ENCODE measurements around the gene PEF1.

PEF1 gene, protein sequence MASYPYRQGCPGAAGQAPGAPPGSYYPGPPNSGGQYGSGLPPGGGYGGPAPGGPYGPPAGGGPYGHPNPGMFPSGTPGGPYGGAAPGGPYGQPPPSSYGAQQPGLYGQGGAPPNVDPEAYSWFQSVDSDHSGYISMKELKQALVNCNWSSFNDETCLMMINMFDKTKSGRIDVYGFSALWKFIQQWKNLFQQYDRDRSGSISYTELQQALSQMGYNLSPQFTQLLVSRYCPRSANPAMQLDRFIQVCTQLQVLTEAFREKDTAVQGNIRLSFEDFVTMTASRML

DNA sequence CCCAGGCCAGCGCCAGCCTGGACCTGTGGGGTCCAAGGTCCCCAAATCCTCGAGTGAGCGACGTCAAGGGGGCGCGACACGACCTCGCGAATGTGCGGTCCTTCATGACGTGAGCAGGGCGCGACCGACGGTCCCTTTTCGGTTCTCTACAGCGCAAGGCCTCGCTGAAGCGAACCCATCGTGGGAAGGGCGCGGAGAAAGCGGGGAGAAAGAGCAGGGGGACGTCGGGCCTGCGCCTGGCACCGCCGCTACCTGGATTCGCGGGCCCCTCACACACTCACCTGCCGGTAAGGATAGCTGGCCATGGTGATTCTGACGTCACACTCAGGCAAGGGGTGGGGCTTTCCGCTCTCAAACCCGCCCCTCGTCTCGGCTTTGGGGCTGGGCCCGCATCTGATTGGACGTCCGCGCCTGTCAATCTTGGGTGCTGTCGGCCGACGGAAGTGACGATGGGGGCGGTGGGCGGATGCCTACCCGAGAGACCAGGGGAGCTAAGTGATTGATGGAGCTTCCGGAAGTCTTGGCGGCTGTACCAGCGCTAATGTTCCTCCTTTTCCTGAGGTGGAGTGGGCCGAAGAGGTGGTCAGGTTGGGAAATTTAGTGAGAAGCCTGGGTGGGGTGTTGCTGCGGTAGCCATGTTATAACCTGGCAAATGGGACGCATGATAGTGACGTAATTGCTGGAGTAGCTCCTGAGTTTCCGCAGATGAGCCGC lies at the start of gene PEF1:
Gene PEF1 (minus strand): TSS at position 317 of the 714 bp plus-strand sequence. CDS start 12 bp downstream, at position 305.
- H3K36me3 Mint-ChIP-seq: peaks cover 16% of the 10 kb centered on the region

DNA sequence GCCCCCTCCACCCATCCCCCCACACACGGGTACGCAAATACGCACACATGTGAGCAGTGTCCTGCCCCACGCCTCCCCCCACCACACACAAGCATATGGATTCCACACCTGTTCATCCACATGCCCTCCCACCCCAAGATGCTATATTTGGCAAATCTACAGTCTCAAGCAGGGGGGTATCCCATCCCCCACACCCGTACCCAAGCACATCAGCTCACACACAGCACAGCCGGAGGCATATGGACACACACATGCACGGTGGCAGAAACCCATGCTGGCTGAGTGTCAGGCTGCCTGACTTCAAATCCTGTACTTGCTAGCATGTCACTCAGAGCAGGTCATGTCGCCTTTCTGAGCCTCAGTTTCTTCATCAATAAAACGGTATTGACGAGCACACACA lies 48.6 kb upstream of the PEF1 start:
- no peak overlapping the region for H3K27ac Mint-ChIP-seq
- H3K4me3 Mint-ChIP-seq: no peak overlapping the region
- H3K9me3 Mint-ChIP-seq: no peaks in the 10 kb centered on the region
- H3K4me1 Mint-ChIP-seq: peaks cover 12% of the 10 kb centered on the region
- no peaks in the 10 kb centered on the region for H3K36me3 Mint-ChIP-seq
- no peak for DNase-seq (ENCODE audit: low spot score in 2 of 2)
- no peak for ATAC-seq

More for the DNA sequence above, at the start of gene PEF1:
- no peaks in the 10 kb centered on the region for H3K9me3 Mint-ChIP-seq
- DNase-seq (ENCODE audit: low spot score in 2 of 2) (peak; percentile 99 to 100), ATAC-seq (peak; percentile 93)
- peak within 1 kb of the TSS; percentile 99 for H3K4me3 Mint-ChIP-seq
- peaks cover 27% of the 10 kb centered on the region for H3K4me1 Mint-ChIP-seq
- peak within 1 kb of the TSS; percentile 100 for H3K27ac Mint-ChIP-seq

DNA sequence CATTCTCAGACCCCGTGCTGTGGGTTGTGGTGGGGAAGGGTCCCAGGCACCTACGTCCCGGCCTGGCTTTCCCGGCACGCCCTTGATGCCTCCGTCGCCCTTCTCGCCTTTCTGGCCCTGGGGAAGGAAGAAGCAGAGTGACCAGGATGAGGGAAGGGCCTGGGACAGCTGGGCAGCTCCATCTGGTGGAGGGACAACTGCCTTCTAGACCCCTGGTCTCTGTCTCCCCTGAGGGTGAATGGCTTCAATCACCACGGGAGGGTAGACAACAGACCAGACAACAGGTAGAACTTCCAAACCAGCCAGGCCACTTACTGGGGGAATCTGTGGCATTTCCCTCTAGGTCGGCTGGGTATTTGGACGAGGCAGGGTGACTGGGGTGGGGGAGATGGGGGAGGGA lies 47.3 kb upstream of the PEF1 start:
- DNase-seq (ENCODE audit: low spot score in 2 of 2) (no peak), ATAC-seq (no peak)
- Mint-ChIP-seq H3K27ac (no peak overlapping the region), H3K4me3 (no peak overlapping the region), H3K9me3 (no peaks in the 10 kb centered on the region), H3K4me1 (no peaks in the 10 kb centered on the region), H3K36me3 (no peaks in the 10 kb centered on the region)

DNA sequence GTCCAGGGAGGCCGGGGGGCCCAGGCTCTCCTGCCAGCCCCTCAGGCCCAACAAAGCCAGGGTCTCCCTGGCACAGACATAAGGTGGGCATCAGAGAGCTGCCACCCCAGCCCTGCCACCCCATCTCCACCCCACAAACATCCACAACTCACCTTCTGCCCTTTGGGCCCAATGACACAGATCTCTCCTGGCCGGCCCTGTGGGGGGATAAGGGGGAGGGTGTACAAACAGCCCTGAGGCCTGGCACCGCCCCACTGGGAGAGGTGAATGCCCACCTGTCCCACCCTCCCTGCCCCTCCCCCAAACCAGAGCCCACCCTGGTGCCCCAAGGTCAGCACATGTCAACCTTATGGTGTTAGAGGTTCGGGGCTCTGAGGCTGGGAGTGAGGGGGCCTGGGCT lies 46.8 kb upstream of the PEF1 start:
- ATAC-seq: no peak

DNA sequence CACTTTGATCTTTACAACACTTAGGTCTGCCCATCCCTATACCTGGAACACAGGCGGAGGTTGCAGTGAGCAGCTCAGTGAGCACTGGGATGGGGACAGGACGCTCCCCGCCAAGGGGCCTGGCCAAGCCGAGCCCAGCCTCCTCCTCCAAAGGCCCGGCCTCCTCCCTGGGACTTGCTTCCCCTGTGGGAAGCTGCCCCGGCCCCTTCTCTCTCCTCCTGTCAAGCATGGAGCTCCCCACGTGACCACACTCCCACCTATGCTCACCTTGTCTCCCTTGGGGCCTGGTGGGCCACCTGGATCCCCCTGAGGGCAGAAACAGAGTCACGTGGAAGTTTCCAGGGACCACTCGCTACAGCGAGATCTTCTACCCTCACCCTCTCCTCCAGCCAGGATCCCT lies 46.2 kb upstream of the PEF1 start:
- Mint-ChIP-seq H3K4me3 (no peak overlapping the region), H3K4me1 (no peaks in the 10 kb centered on the region), H3K27ac (no peak overlapping the region), H3K9me3 (no peaks in the 10 kb centered on the region), H3K36me3 (no peaks in the 10 kb centered on the region)
- DNase-seq (ENCODE audit: low spot score in 2 of 2) (no peak), ATAC-seq (no peak)

More for the DNA sequence above, 46.8 kb upstream of the PEF1 start:
- no peak for DNase-seq (ENCODE audit: low spot score in 2 of 2)
- Mint-ChIP-seq H3K4me1 (no peaks in the 10 kb centered on the region), H3K27ac (no peak overlapping the region), H3K36me3 (no peaks in the 10 kb centered on the region), H3K9me3 (no peaks in the 10 kb centered on the region), H3K4me3 (no peak overlapping the region)

DNA sequence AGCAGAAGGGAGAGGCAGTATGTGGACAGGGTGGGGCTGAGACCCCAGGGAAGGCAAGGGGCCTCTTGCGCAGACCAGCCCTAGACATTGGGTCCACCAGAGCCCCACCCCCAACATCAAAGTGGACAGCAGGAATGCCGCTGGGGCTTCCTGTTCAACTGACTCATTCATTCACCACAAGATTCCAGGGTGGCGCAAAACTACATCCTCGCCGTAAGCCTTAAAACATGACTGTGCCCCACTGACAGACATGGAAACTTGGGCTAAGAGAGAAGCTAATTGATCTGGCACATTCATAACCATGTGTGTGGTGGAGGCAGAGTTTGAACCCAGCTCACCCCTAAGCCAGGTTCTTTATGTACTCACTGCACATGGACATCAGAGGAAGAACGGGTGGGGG lies 45.2 kb upstream of the PEF1 start:
- H3K36me3 Mint-ChIP-seq: no peaks in the 10 kb centered on the region
- H3K4me1 Mint-ChIP-seq: no peaks in the 10 kb centered on the region
- no peak overlapping the region for H3K4me3 Mint-ChIP-seq
- DNase-seq (ENCODE audit: low spot score in 2 of 2) (no peak), ATAC-seq (no peak)
- H3K27ac Mint-ChIP-seq: no peak overlapping the region
- no peaks in the 10 kb centered on the region for H3K9me3 Mint-ChIP-seq

DNA sequence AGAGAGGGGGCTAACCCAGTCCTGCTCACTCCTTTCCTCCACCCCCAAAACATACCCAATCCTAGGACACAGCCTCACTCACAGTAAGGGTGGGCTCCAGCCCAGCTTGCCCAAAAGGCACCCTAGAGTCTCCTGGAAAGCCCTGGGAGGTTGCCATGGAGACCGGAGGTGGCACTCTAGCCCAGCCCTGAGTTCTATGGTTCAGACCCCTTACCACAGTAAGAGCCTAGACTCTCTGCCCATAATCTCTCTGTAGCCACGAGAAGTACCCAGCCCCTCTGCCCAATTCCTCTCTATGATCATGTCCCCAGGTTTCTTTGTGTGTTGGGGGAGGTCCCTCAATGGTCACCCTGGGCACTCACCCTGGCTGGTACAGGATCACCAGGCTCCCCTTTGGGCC lies 44.7 kb upstream of the PEF1 start:
- H3K9me3 Mint-ChIP-seq: no peaks in the 10 kb centered on the region
- H3K4me1 Mint-ChIP-seq: no peaks in the 10 kb centered on the region
- H3K36me3 Mint-ChIP-seq: no peaks in the 10 kb centered on the region
- ATAC-seq (no peak), DNase-seq (ENCODE audit: low spot score in 2 of 2) (no peak)
- H3K4me3 Mint-ChIP-seq: no peak overlapping the region
- H3K27ac Mint-ChIP-seq: no peak overlapping the region

DNA sequence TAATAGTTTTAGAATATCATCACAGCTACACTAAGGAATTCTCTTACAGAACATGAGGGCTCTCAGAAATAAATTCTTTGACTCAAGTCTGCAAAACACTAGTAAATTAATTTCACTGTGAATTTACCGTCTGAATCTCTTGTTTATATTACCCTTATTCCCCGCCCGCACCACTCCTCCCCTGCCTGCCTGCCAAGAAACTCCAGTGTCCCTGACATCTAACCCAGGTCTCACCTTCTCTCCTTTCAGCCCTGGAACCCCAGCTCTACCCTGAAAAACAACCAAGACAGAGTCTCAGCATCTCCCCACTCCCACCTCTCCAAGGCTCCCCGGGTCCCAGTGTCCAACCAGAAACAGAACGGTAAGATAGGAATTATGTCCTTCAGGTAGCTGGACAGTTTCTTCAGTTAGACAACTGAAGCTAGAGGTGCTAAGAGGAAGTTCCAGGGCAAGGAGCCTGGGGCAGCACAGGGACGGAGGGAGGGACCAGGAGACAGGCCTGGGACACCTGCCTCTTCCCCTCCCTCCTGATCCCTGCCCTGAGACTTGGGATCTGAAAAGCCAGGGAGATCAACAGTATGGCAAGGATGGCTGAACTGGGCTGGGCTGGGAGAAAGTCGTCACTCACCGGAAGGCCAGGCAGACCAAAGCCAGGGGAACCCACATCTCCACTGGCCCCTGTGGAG lies 43.7 kb upstream of the PEF1 start:
- Mint-ChIP-seq H3K4me3 (no peak overlapping the region), H3K36me3 (no peaks in the 10 kb centered on the region), H3K9me3 (no peaks in the 10 kb centered on the region), H3K4me1 (no peaks in the 10 kb centered on the region), H3K27ac (no peak overlapping the region)
- DNase-seq (ENCODE audit: low spot score in 2 of 2) (no peak), ATAC-seq (no peak)

DNA sequence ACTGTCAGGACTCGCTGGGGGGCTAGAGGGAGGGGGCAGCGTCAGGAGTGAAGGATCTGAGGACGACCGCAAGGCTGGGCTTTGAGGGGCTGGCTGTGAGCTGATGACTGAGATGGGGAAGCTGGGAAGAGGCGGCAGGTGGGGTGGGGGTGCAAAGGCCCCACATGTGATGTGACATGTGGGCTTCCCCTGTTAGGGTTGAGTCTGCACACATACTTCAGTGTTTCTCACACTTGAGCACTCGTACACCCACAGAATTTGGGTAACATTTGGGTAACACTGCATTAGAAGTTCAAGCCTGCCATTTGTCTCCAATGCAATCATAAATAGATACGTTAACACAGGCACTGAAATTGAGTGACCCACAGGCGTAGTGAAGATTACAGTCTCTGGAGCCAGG lies 42.9 kb upstream of the PEF1 start:
- Mint-ChIP-seq H3K9me3 (no peaks in the 10 kb centered on the region), H3K27ac (no peak overlapping the region), H3K36me3 (no peaks in the 10 kb centered on the region), H3K4me3 (no peak overlapping the region), H3K4me1 (no peaks in the 10 kb centered on the region)
- DNase-seq (ENCODE audit: low spot score in 2 of 2) (no peak), ATAC-seq (no peak)

DNA sequence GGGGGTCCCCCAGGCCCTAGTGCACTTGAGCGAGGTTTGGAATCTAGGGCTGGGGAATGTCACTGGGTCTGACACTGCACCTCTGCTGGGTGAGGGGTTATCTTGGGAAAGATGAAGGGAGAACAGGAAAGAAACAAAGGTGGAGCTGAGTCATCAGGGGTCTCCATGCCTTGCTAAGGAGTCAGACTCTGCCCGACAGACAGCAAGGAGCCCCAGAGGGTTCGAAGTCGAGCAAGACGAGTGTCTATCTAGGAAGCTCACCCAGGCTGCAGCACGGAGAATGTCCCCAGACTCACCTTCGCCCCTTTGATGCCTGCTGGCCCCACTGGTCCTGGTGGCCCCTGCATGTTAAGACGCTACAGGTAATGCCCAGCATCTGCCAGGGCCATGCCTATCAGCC lies 41.1 kb upstream of the PEF1 start:
- no peak for DNase-seq (ENCODE audit: low spot score in 2 of 2)
- Mint-ChIP-seq H3K4me1 (no peaks in the 10 kb centered on the region), H3K36me3 (no peaks in the 10 kb centered on the region), H3K4me3 (no peak overlapping the region), H3K9me3 (no peaks in the 10 kb centered on the region), H3K27ac (no peak overlapping the region)
- no peak for ATAC-seq

DNA sequence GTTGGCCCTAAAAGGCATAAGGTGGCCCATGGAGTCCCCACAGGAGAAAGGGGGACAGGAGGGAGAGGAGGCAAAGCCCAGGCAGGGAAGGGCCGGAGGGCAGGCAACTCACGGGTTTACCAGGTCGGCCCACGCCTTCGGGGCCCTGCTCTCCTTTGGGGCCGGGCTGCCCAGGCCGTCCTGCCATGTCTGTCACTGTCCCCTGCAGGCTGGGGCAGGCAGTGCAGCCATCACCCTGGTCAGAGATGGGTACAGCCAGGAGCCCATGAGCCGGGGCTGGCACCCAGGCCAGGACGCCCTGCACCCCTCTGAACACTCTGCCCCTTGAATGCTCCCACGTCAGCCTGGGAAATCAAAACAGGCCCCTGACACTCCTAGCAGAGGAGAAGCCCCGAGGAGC lies 39.3 kb upstream of the PEF1 start:
- Mint-ChIP-seq H3K9me3 (no peaks in the 10 kb centered on the region), H3K4me1 (no peaks in the 10 kb centered on the region), H3K27ac (no peak overlapping the region), H3K4me3 (no peak overlapping the region), H3K36me3 (no peaks in the 10 kb centered on the region)
- ATAC-seq (peak; percentile 55), DNase-seq (ENCODE audit: low spot score in 2 of 2) (no peak)

DNA sequence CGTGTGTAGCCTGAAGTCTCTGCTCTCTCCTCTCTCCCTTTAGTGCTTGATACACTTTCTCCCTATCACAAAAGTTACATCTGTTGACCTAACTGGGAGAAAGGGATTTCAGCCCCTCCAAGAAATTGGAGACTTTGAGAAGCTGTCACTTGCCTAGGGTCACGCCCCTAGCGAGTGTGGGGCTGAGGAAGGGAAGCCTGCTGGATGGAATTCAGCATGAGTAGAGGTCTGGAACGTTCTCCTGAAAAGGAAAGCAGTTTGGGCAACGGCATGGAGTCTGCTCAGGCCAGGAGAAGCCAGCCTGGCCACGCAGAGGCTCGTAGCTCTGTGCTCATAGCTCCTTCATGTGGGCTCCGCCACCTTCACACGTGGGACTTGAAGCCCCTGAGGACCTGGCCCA lies 36.7 kb upstream of the PEF1 start:
- DNase-seq (ENCODE audit: low spot score in 2 of 2): no peak
- H3K27ac Mint-ChIP-seq: no peak overlapping the region
- no peaks in the 10 kb centered on the region for H3K36me3 Mint-ChIP-seq
- no peaks in the 10 kb centered on the region for H3K9me3 Mint-ChIP-seq
- no peaks in the 10 kb centered on the region for H3K4me1 Mint-ChIP-seq
- no peak for ATAC-seq
- H3K4me3 Mint-ChIP-seq: no peak overlapping the region

DNA sequence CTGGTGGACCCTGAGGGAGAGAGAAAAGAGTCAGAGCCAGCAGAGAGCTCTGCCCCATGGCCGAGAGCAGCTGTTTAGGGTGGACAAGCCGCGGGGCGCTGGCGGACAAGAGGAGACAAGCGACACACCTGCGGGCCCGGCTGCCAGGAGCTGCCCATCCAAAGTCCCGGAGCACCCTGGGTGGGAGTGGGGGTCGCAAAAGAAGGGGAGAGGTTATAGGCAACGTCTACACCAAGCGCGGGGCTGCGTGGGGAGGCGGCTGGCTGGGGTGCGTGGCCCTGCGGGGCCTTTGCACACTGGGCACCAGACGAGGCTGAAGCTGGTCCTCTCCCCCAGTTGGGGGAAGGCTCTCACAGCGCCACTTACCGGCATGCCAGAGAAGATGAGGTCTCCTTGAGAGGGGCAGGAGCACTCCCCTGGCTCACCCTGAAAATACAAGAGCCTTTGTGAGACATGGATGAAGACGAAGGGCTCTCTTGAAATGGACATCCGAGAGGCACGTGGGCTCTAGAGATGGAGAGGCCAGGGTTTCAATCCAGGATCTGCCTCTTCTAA lies 35.1 kb upstream of the PEF1 start:
- ATAC-seq: no peak
- no peak overlapping the region for H3K4me3 Mint-ChIP-seq
- H3K9me3 Mint-ChIP-seq: no peaks in the 10 kb centered on the region
- no peak overlapping the region for H3K27ac Mint-ChIP-seq
- H3K4me1 Mint-ChIP-seq: no peaks in the 10 kb centered on the region
- no peaks in the 10 kb centered on the region for H3K36me3 Mint-ChIP-seq
- no peak for DNase-seq (ENCODE audit: low spot score in 2 of 2)

DNA sequence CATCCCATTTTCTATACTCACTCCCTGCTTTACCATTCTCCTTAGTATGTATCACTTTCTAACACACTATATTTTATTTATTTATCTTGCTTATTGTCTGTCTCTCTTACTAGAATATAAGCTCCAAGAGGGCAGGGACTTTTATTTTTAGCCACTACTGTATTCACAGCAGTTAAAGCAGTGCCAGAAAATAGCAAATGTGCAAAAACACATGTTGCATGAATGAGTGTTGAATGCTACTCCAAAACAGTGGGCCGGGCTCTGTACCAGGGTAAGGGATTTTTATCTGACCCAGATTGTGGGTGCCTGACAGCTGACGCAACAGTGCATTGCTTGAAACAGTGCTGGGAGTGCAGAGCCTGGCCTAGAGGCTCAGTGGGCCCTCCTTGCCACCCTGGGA lies 34.4 kb upstream of the PEF1 start:
- ATAC-seq: no peak
- H3K4me3 Mint-ChIP-seq: no peak overlapping the region
- H3K36me3 Mint-ChIP-seq: no peaks in the 10 kb centered on the region
- H3K27ac Mint-ChIP-seq: no peak overlapping the region
- no peaks in the 10 kb centered on the region for H3K4me1 Mint-ChIP-seq
- H3K9me3 Mint-ChIP-seq: no peaks in the 10 kb centered on the region
- DNase-seq (ENCODE audit: low spot score in 2 of 2): no peak

DNA sequence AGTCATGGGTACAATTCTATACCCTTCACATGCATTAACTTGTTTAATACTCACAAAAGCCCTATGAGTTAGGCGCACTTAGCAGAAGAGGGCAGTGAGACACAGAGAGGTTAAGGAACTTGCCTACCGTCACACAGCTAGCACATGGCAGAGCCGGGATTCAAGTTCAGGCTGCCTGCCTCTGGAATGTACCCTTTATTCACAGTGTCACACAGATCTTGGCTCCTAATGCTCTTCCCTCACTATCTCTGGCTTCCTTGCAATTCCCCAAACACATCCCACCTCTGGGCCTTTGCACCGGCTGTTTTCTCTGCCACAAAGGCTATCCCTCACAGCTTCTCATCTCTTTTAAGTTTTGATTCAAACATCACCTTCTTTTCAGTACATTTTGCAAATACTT lies 34.0 kb upstream of the PEF1 start:
- Mint-ChIP-seq H3K4me1 (no peaks in the 10 kb centered on the region), H3K9me3 (no peaks in the 10 kb centered on the region), H3K4me3 (no peak overlapping the region), H3K27ac (no peak overlapping the region), H3K36me3 (no peaks in the 10 kb centered on the region)
- DNase-seq (ENCODE audit: low spot score in 2 of 2) (no peak), ATAC-seq (no peak)

DNA sequence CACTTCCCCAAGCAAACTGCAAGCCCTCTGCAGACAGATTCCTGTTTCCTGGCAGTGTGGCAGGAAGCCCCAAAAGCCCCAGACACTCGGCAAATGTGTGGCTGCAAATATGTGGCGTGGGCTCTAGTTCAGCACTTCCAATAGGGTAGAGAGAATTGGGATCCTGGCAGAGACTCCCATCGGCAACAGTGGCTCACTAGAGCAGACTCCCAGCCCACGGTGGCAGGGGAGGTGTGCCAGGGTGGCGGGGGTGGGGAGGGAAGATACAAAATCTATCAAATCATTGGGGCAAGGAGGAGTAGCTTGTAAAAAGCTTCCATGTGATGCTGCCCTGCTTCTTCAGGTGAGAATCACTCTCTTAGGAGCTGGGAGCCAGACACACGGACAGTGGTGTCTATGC lies 33.3 kb upstream of the PEF1 start:
- Mint-ChIP-seq H3K4me1 (no peaks in the 10 kb centered on the region), H3K27ac (no peak overlapping the region), H3K36me3 (no peaks in the 10 kb centered on the region), H3K4me3 (no peak overlapping the region), H3K9me3 (no peaks in the 10 kb centered on the region)
- ATAC-seq (no peak), DNase-seq (ENCODE audit: low spot score in 2 of 2) (no peak)
